Activated CD8-positive, alpha-beta T cell treated with anti-CD3 and anti-CD28 coated beads, Interleukin-2, amount 10 ng/mL, durations not matched to agents 7 days and 5 days (primary cell): ENCODE measurements around the gene SDSL. TPM values are rescaled to one million over a fixed set of nuclear protein-coding genes. Genes with fewer than 3 reads are reported as not detected.

ENCODE experiments used
- ATAC-seq: fragments of 150-1000 bp; cut with Tn5 transposase; one replicate; pipeline ENCODE4 v1.10.0; 2021; ENCODE audit warnings: moderate library complexity
- CTCF ChIA-PET: fragments of 350-600 bp; sonication (Branson Sonifier 250); formaldehyde crosslinking; loops from one replicate; lab custom pipeline; 2021; ENCODE audit warnings: antibody characterized with exemption; lab: Charles Lee
- POLR2A ChIA-PET: fragments of 350-600 bp; sonication (Branson Sonifier 250); formaldehyde crosslinking; loops from one replicate; lab custom pipeline; 2021; ENCODE audit warnings: antibody characterized with exemption; lab: Charles Lee
- DNase-seq: peaks from one replicate; pipeline ENCODE4 v3.0.0-alpha.2; 2020
- H3K27ac Mint-ChIP-seq: one replicate; pipeline ENCODE4 v1.8.0; 2021; ENCODE audit warnings: mild to moderate bottlenecking, mixed read lengths
- H3K27me3 Mint-ChIP-seq: one replicate; pipeline ENCODE4 v1.8.0; 2021; ENCODE audit warnings: low read depth, mixed read lengths
- H3K36me3 Mint-ChIP-seq: one replicate; pipeline ENCODE4 v1.8.0; 2021; ENCODE audit warnings: low read depth, mixed read lengths
- H3K4me1 Mint-ChIP-seq: one replicate; pipeline ENCODE4 v1.8.0; 2021; ENCODE audit warnings: low read depth, mixed read lengths
- H3K4me3 Mint-ChIP-seq: one replicate; pipeline ENCODE4 v1.8.0; 2021; ENCODE audit warnings: mild to moderate bottlenecking, mixed read lengths
- H3K9me3 Mint-ChIP-seq: one replicate; pipeline ENCODE4 v1.8.0; 2022; ENCODE audit warnings: mixed read lengths; ENCODE audit not compliant: insufficient read depth
- total RNA-seq, 2 experiments: library from RNA; stranded (reverse); gene quantifications; one replicate each; pipeline ENCODE4 v1.2.3, GENCODE V29; 2021

SDSL gene
- under 1 TPM; 0.37 to 0.39 TPM for total RNA-seq

GRCh38 chr12:113422030-113422885 is at the start of gene SDSL:
Gene SDSL (plus strand): TSS chr12:113422380. CDS start chr12:113427983, 5,603 bp downstream.
- H3K4me3 Mint-ChIP-seq = peak within 1 kb of the TSS; percentile 81
- H3K4me1 Mint-ChIP-seq = peaks cover 13% of the 10 kb centered on the region
- H3K36me3 Mint-ChIP-seq = no peaks in the 10 kb centered on the region
- ATAC-seq (peak; percentile 82), DNase-seq (peak; percentile 57)
- H3K27me3 Mint-ChIP-seq = peaks cover 6% of the 10 kb centered on the region
- no peaks in the 10 kb centered on the region for H3K9me3 Mint-ChIP-seq
- CTCF ChIA-PET = no interaction called here
- POLR2A ChIA-PET = interaction anchor here (0.7 kb wide), 1 partner anchor 1731 kb away, joined by 3 read pairs; no protein-coding TSS in a partner anchor
- H3K27ac Mint-ChIP-seq = peak within 1 kb of the TSS; percentile 86

GRCh38 chr12:113373440-113373839 is 48.7 kb upstream of the SDSL start:
- H3K9me3 Mint-ChIP-seq = no peaks in the 10 kb centered on the region
- H3K36me3 Mint-ChIP-seq = peaks cover 7% of the 10 kb centered on the region
- no peak overlapping the region for H3K4me3 Mint-ChIP-seq

GRCh38 chr12:113373969-113374368 is 48.2 kb upstream of the SDSL start:
- no peaks in the 10 kb centered on the region for H3K27me3 Mint-ChIP-seq
- H3K4me1 Mint-ChIP-seq = peaks cover 5% of the 10 kb centered on the region
- H3K27ac Mint-ChIP-seq = no peak overlapping the region
- no peak overlapping the region for H3K4me3 Mint-ChIP-seq
- DNase-seq = no peak
- ATAC-seq = no peak
- H3K36me3 Mint-ChIP-seq = peaks cover 7% of the 10 kb centered on the region
- ChIA-PET CTCF (no interaction called here), POLR2A (no interaction called here)
- H3K9me3 Mint-ChIP-seq = no peaks in the 10 kb centered on the region

More at GRCh38 chr12:113373440-113373839, 48.7 kb upstream of the SDSL start:
- ATAC-seq = no peak
- ChIA-PET POLR2A (no interaction called here), CTCF (no interaction called here)
- Mint-ChIP-seq H3K27ac (no peak overlapping the region), H3K27me3 (no peaks in the 10 kb centered on the region), H3K4me1 (peaks cover 5% of the 10 kb centered on the region)
- no peak for DNase-seq

GRCh38 chr12:113374823-113375428 is 47.3 kb upstream of the SDSL start:
- DNase-seq (no peak), ATAC-seq (no peak)
- Mint-ChIP-seq H3K27ac (no peak overlapping the region), H3K4me3 (no peak overlapping the region), H3K36me3 (peaks cover 7% of the 10 kb centered on the region), H3K9me3 (no peaks in the 10 kb centered on the region), H3K4me1 (peaks cover 5% of the 10 kb centered on the region), H3K27me3 (no peaks in the 10 kb centered on the region)
- CTCF ChIA-PET = no interaction called here
- POLR2A ChIA-PET = no interaction called here

GRCh38 chr12:113378291-113378690 is 43.9 kb upstream of the SDSL start:
- H3K27ac Mint-ChIP-seq = no peak overlapping the region
- H3K4me3 Mint-ChIP-seq = no peak overlapping the region
- CTCF ChIA-PET = no interaction called here
- ATAC-seq (no peak), DNase-seq (no peak)
- POLR2A ChIA-PET = no interaction called here
- no peaks in the 10 kb centered on the region for H3K9me3 Mint-ChIP-seq
- H3K27me3 Mint-ChIP-seq = no peaks in the 10 kb centered on the region
- no peaks in the 10 kb centered on the region for H3K4me1 Mint-ChIP-seq
- H3K36me3 Mint-ChIP-seq = peaks cover 9% of the 10 kb centered on the region

- Mint-ChIP-seq H3K4me3 (no peak overlapping the region), H3K9me3 (no peaks in the 10 kb centered on the region), H3K27me3 (no peaks in the 10 kb centered on the region), H3K4me1 (peaks cover 2% of the 10 kb centered on the region), H3K36me3 (peaks cover 7% of the 10 kb centered on the region), H3K27ac (no peak overlapping the region)
- ATAC-seq = no peak
- ChIA-PET POLR2A (no interaction called here), CTCF (no interaction called here)
- DNase-seq = no peak
Observed at GRCh38 chr12:113381220-113381619, 41.0 kb upstream of the SDSL start.

- peaks cover 3% of the 10 kb centered on the region for H3K36me3 Mint-ChIP-seq
- DNase-seq (no peak), ATAC-seq (no peak)
- no peaks in the 10 kb centered on the region for H3K9me3 Mint-ChIP-seq
- ChIA-PET CTCF (no interaction called here), POLR2A (no interaction called here)
- H3K4me1 Mint-ChIP-seq = peaks cover 2% of the 10 kb centered on the region
- no peak overlapping the region for H3K27ac Mint-ChIP-seq
- H3K4me3 Mint-ChIP-seq = no peak overlapping the region
- no peaks in the 10 kb centered on the region for H3K27me3 Mint-ChIP-seq
Observed at GRCh38 chr12:113382206-113382605, 40.0 kb upstream of the SDSL start.

- ATAC-seq = no peak
- H3K36me3 Mint-ChIP-seq = peaks cover 2% of the 10 kb centered on the region
- CTCF ChIA-PET = no interaction called here
Observed at GRCh38 chr12:113384778-113385177, 37.4 kb upstream of the SDSL start.

GRCh38 chr12:113385282-113385882 is 36.8 kb upstream of the SDSL start:
- Mint-ChIP-seq H3K27ac (no peak overlapping the region), H3K9me3 (no peaks in the 10 kb centered on the region), H3K4me3 (no peak overlapping the region), H3K36me3 (peaks cover 2% of the 10 kb centered on the region), H3K4me1 (peaks cover 2% of the 10 kb centered on the region), H3K27me3 (no peaks in the 10 kb centered on the region)
- ChIA-PET POLR2A (no interaction called here), CTCF (no interaction called here)
- DNase-seq (no peak), ATAC-seq (no peak)

More at GRCh38 chr12:113384778-113385177, 37.4 kb upstream of the SDSL start:
- Mint-ChIP-seq H3K9me3 (no peaks in the 10 kb centered on the region), H3K4me3 (no peak overlapping the region), H3K27me3 (no peaks in the 10 kb centered on the region), H3K4me1 (peaks cover 2% of the 10 kb centered on the region), H3K27ac (no peak overlapping the region)
- no peak for DNase-seq
- POLR2A ChIA-PET = no interaction called here

GRCh38 chr12:113386866-113387566 is 35.2 kb upstream of the SDSL start:
- Mint-ChIP-seq H3K4me3 (no peak overlapping the region), H3K36me3 (no peaks in the 10 kb centered on the region), H3K9me3 (no peaks in the 10 kb centered on the region), H3K4me1 (peaks cover 2% of the 10 kb centered on the region), H3K27ac (no peak overlapping the region), H3K27me3 (no peaks in the 10 kb centered on the region)
- ChIA-PET POLR2A (no interaction called here), CTCF (no interaction called here)
- no peak for ATAC-seq
- DNase-seq = no peak

- Mint-ChIP-seq H3K4me1 (peaks cover 2% of the 10 kb centered on the region), H3K36me3 (no peaks in the 10 kb centered on the region), H3K27ac (no peak overlapping the region), H3K4me3 (no peak overlapping the region), H3K9me3 (no peaks in the 10 kb centered on the region), H3K27me3 (no peaks in the 10 kb centered on the region)
- DNase-seq (no peak), ATAC-seq (no peak)
- ChIA-PET CTCF (no interaction called here), POLR2A (no interaction called here)
Observed at GRCh38 chr12:113387631-113388030, 34.5 kb upstream of the SDSL start.
